IMR-90 (cell line): Measurements from ENCODE around the gene AMOTL1. TPM values are rescaled to one million over a fixed set of nuclear protein-coding genes. Genes with fewer than 3 reads are reported as not detected.

Experiments
- ATAC-seq: fragments of 200-7000 bp; cut with Tn5 transposase; 2 replicates; pipeline ENCODE4 v1.9.1; 2020; ENCODE audit warnings: low read depth, mild to moderate bottlenecking, moderate library complexity
- BruUV-seq: library from RNA; stranded (reverse); fragments of 400-500 nt; replicated peaks from 2 replicates; lab custom pipeline; 2021; lab: Mats Ljungman, UMichigan
- CTCF ChIA-PET: fragments of 300-600 bp; formaldehyde crosslinking; extraction: SDS; loops from one replicate; lab custom pipeline; 2021; ENCODE audit warnings: antibody characterized with exemption; lab: Yijun Ruan, JAX
- POLR2A ChIA-PET: fragments of 300-600 bp; sonication (Branson Sonifier 250); formaldehyde crosslinking; loops from one replicate; lab custom pipeline; 2022; ENCODE audit warnings: antibody characterized with exemption; ENCODE audit not compliant: unreplicated experiment; lab: Charles Lee
- DNase-seq: peaks from one replicate; pipeline ENCODE4 v3.0.0; 2013
- H2AFZ ChIP-seq: replicated peaks from 2 replicates; pipeline ENCODE3; 2013; ENCODE audit warnings: low read length, mild to moderate bottlenecking; ENCODE audit not compliant: poor library complexity
- H2AK5ac ChIP-seq: 2 replicates; pipeline ENCODE4 v1.6.1; 2013; ENCODE audit warnings: low read depth, low read length, inconsistent platforms
- H2AK9ac ChIP-seq: replicated peaks from 2 replicates; pipeline ENCODE3; 2013; ENCODE audit warnings: mild to moderate bottlenecking, low read depth, low read length, moderate library complexity; ENCODE audit not compliant: poor library complexity
- H2BK120ac ChIP-seq: 2 replicates; pipeline ENCODE4 v1.6.1; 2013; ENCODE audit warnings: low read depth, low read length, inconsistent platforms
- H2BK15ac ChIP-seq: 3 replicates; pipeline ENCODE4 v1.6.1; 2013; ENCODE audit warnings: low read depth, low read length, inconsistent platforms
- H2BK20ac ChIP-seq: 2 replicates; pipeline ENCODE4 v1.6.1; 2013; ENCODE audit warnings: low read depth, mild to moderate bottlenecking, inconsistent platforms, low read length, moderate library complexity
- H2BK5ac ChIP-seq: 2 replicates; pipeline ENCODE4 v1.6.1; 2013; ENCODE audit warnings: mild to moderate bottlenecking, low read depth, low read length, inconsistent platforms; ENCODE audit not compliant: poor library complexity, severe bottlenecking
- H3K14ac ChIP-seq: replicated peaks from 2 replicates; pipeline ENCODE4 v1.6.1; 2013; ENCODE audit warnings: low read depth, low read length, inconsistent platforms
- H3K18ac ChIP-seq: 2 replicates; pipeline ENCODE4 v1.6.1; 2013; ENCODE audit warnings: low read depth, low read length, control low read depth
- H3K23ac ChIP-seq: 2 replicates; pipeline ENCODE4 v1.6.1; 2013; ENCODE audit warnings: low read depth, low read length, inconsistent platforms
- H3K27ac ChIP-seq: 2 replicates; pipeline ENCODE4 v1.5.1; 2013; ENCODE audit warnings: mild to moderate bottlenecking, control low read depth, low read length; ENCODE audit not compliant: insufficient read depth
- H3K27me3 ChIP-seq: 2 replicates; pipeline ENCODE4 v1.6.1; 2013; ENCODE audit warnings: low read length; ENCODE audit not compliant: control insufficient read depth, insufficient read depth
- H3K36me3 ChIP-seq: 2 replicates; pipeline ENCODE4 v1.6.1; 2013; ENCODE audit warnings: low read length, mixed read lengths; ENCODE audit not compliant: control insufficient read depth, insufficient read depth
- H3K4ac ChIP-seq: 2 replicates; pipeline ENCODE4 v1.6.1; 2013; ENCODE audit warnings: low read depth, low read length, inconsistent platforms
- H3K4me1 ChIP-seq: 2 replicates; pipeline ENCODE4 v1.6.1; 2013; ENCODE audit warnings: low read length, mixed read lengths; ENCODE audit not compliant: control insufficient read depth, insufficient read depth
- H3K4me2 ChIP-seq: 2 replicates; pipeline ENCODE4 v1.6.1; 2013; ENCODE audit warnings: low read depth, mild to moderate bottlenecking, control low read depth, low read length, moderate library complexity
- H3K4me3 ChIP-seq: 2 replicates; pipeline ENCODE4 v1.5.1; 2013; ENCODE audit warnings: low read depth, mild to moderate bottlenecking, control low read depth, low read length, moderate library complexity; ENCODE audit not compliant: insufficient read depth
- H3K56ac ChIP-seq: 2 replicates; pipeline ENCODE4 v1.6.1; 2013; ENCODE audit warnings: low read length, inconsistent platforms; ENCODE audit not compliant: insufficient read depth; ENCODE audit errors: extremely low read depth
- H3K79me1 ChIP-seq, 2 experiments: 2 replicates each; pipeline ENCODE4 v1.6.1; 2013; ENCODE audit warnings: low read length in 2 of 2, inconsistent platforms in 1 of 2, low read depth in 1 of 2
- H3K9ac ChIP-seq: 2 replicates; pipeline ENCODE4 v1.6.1; 2013; ENCODE audit warnings: low read depth, low read length, control low read depth
- H3K9me1 ChIP-seq: 2 replicates; pipeline ENCODE4 v1.6.1; 2013; ENCODE audit warnings: low read length, inconsistent platforms; ENCODE audit not compliant: insufficient read depth
- H3K9me3 ChIP-seq: 2 replicates; pipeline ENCODE4 v1.6.1; 2013; ENCODE audit warnings: low read length; ENCODE audit not compliant: control insufficient read depth, insufficient read depth
- H4K20me1 ChIP-seq: 2 replicates; pipeline ENCODE4 v1.6.1; 2013; ENCODE audit warnings: low read length, inconsistent platforms; ENCODE audit not compliant: insufficient read depth
- H4K5ac ChIP-seq: 2 replicates; pipeline ENCODE4 v1.6.1; 2013; ENCODE audit warnings: mild to moderate bottlenecking, low read depth, low read length, control low read depth
- H4K8ac ChIP-seq, 2 experiments: 2 replicates each; pipeline ENCODE4 v1.6.1; 2013; ENCODE audit warnings: low read depth in 2 of 2, low read length in 2 of 2, control low read depth in 1 of 2, inconsistent platforms in 1 of 2
- H4K91ac ChIP-seq: 2 replicates; pipeline ENCODE4 v1.6.1; 2013; ENCODE audit warnings: low read depth, low read length, inconsistent platforms; ENCODE audit not compliant: insufficient read depth
- CEBPB ChIP-seq: IDR thresholded peaks from 2 replicates; pipeline ENCODE4 v1.6.1; 2012; ENCODE audit warnings: low read depth, low read length, improper control_type of control experiment
- CHD1 ChIP-seq: IDR thresholded peaks from 2 replicates; pipeline ENCODE4 v1.6.1; 2012; ENCODE audit warnings: low read depth, low read length, improper control_type of control experiment
- FOS ChIP-seq: fragments of 150-350 bp; IDR thresholded peaks from 2 replicates; pipeline ENCODE4 v1.6.1; 2016; ENCODE audit warnings: low read depth, low read length
- MAFK ChIP-seq: IDR thresholded peaks from 2 replicates; pipeline ENCODE4 v1.6.1; 2012; ENCODE audit warnings: low read depth, low read length, improper control_type of control experiment
- MAZ ChIP-seq: IDR thresholded peaks from 2 replicates; pipeline ENCODE4 v1.6.1; 2012; ENCODE audit warnings: low read depth, mild to moderate bottlenecking, low read length, improper control_type of control experiment, moderate library complexity, borderline replicate concordance
- MXI1 ChIP-seq: IDR thresholded peaks from 2 replicates; pipeline ENCODE4 v1.6.1; 2012; ENCODE audit warnings: low read depth, mild to moderate bottlenecking, low read length, moderate library complexity, borderline replicate concordance
- NFE2L2 ChIP-seq: fragments of 150-350 bp; IDR thresholded peaks from 2 replicates; pipeline ENCODE4 v1.6.1; 2016; ENCODE audit warnings: low read depth, mild to moderate bottlenecking, low read length
- POLR2A ChIP-seq: IDR thresholded peaks from 2 replicates; pipeline ENCODE4 v1.6.1; 2012; ENCODE audit warnings: mild to moderate bottlenecking, low read depth, low read length
- RAD21 ChIP-seq: IDR thresholded peaks from 2 replicates; pipeline ENCODE4 v1.6.1; 2012; ENCODE audit warnings: low read length, improper control_type of control experiment
- RCOR1 ChIP-seq: IDR thresholded peaks from 2 replicates; pipeline ENCODE4 v1.6.1; 2012; ENCODE audit warnings: mild to moderate bottlenecking, low read length, improper control_type of control experiment; ENCODE audit not compliant: insufficient replicate concordance
- WGBS, 2 experiments: methylation state at CpG; one replicate each; pipeline versions ENCODE4 v1.1.5 to v1.1.7; 2013; ENCODE audit warnings: missing lambda C conversion rate in 2 of 2; ENCODE audit not compliant: insufficient read length in 1 of 2; ENCODE audit errors: extremely low coverage in 2 of 2; 5-methylcytosine and 5-hydroxymethylcytosine counted together
- dilution Hi-C: fragments of 300-500 bp; cut with HindIII; formaldehyde crosslinking; loops from one replicate; pipeline ENCODE4 v1.14.3; 2018; ENCODE audit warnings: low sequenced_read_pairs; ENCODE audit not compliant: unreplicated experiment
- in situ Hi-C: fragments of 300-500 bp; cut with MboI; formaldehyde crosslinking; loops from 3 replicates; pipeline ENCODE4 v1.14.3; 2019; ENCODE audit warnings: low sequenced_read_pairs, inconsistent platforms, mixed read lengths
- intact Hi-C: fragments of 100-400 bp; cut with micrococcal nuclease; formaldehyde crosslinking; loops from 2 replicates; pipeline ENCODE4 v1.10.0; 2022
- polyA plus RNA-seq, 3 experiments: library from polyadenylated mRNA; depleted of rRNA; stranded (reverse); fragments of >200 nt; gene quantifications; 2 replicates each; pipeline ENCODE4 v1.2.3, GENCODE V29; 2012; ENCODE audit warnings: low replicate concordance in 1 of 3
- total RNA-seq: library from RNA; depleted of rRNA; stranded (reverse); fragments of >200 nt; gene quantifications from 2 replicates; pipeline ENCODE4 v1.2.3, GENCODE V29; 2012
- TF ChIP-seq, protein P1 (sequence below): conservative IDR thresholded peaks from 2 replicates; pipeline ENCODE4 v1.5.1; 2012; ENCODE audit warnings: mild to moderate bottlenecking, low read depth, low read length, improper control_type of control experiment

AMOTL1 gene
- total and polyA plus RNA-seq, 2 of the 4 experiments (the other 2 are of a cell fraction): 18.6 to 49.5 TPM

DNA sequence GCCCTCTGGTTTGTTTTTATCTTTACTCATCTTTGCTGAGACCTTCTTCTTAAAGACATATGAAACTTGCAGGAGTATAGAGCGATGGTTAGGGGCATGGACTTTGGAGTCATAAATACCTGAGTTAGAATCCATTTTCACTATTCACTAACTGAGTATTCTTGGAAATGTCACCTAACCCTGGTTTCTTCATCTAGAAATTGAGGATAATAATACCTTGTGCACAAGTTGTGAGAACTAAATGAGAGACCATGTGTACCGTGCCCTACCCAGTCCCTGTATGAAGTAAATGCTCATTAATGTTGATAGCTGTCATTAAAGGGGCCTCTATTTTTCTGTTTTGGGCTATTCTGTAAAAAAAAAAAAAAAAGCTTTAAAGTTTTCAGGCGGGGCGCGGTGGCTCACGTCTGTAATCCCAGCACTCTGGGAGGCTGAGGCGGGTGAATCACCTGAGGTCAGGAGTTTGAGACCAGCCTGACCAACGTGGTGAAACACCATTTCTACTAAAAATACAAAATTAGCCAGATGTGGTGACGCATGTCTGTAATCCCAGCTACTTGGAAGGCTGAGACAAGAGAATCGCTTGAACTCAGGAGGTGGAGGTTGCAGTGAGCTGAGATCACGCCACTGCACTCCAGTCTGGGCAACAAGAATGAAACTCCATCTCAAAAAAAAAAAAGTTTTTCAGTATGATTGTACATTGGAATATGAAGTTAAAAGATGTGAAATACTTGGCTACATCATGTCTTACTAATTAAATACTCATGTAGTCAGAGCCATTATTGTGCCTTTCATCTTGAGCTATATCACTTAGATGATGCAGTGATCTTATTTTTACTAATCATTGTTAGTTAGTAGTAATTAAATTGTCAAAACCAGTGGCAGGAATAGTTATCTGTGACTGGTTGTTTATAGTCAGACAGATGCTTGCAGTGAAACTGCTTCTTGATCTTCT lies 95.0 kb downstream of the AMOTL1 start:
- H3K9me1 ChIP-seq: peaks cover 18% of the 10 kb centered on the region
- no TSS peak for BruUV-seq
- H4K5ac ChIP-seq: no peak overlapping the region
- H3K4me3 ChIP-seq: no peak overlapping the region
- no peak overlapping the region for H3K23ac ChIP-seq
- H3K27ac ChIP-seq: no peak overlapping the region
- WGBS, 2 experiments: 100% methylated on average over 1 of the region's 11 CpGs; no CpG with 5 or more reads in 1 of the 2 experiments
- CTCF ChIA-PET: interaction anchor here (0.6 kb wide), 1 partner anchor 83 kb away, joined by 6 read pairs; no protein-coding TSS in a partner anchor
- H2BK20ac ChIP-seq: no peak overlapping the region
- no peak overlapping the region for H3K9ac ChIP-seq
- H2BK5ac ChIP-seq: no peak overlapping the region
- no peak overlapping the region for H3K14ac ChIP-seq
- H3K4ac ChIP-seq: no peak overlapping the region
- peaks cover 63% of the 10 kb centered on the region for H3K36me3 ChIP-seq
- no peak overlapping the region for H4K91ac ChIP-seq
- H4K8ac ChIP-seq: no peak overlapping the region
- in situ Hi-C loops: no loop called here
- TF ChIP-seq RAD21 (no peak), MAFK (no peak), MXI1 (no peak), POLR2A (no peak), RCOR1 (no peak), FOS (no peak), CEBPB (no peak), MAZ (no peak), NFE2L2 (no peak), CHD1 (no peak)
- TF ChIP-seq, protein P1, sequence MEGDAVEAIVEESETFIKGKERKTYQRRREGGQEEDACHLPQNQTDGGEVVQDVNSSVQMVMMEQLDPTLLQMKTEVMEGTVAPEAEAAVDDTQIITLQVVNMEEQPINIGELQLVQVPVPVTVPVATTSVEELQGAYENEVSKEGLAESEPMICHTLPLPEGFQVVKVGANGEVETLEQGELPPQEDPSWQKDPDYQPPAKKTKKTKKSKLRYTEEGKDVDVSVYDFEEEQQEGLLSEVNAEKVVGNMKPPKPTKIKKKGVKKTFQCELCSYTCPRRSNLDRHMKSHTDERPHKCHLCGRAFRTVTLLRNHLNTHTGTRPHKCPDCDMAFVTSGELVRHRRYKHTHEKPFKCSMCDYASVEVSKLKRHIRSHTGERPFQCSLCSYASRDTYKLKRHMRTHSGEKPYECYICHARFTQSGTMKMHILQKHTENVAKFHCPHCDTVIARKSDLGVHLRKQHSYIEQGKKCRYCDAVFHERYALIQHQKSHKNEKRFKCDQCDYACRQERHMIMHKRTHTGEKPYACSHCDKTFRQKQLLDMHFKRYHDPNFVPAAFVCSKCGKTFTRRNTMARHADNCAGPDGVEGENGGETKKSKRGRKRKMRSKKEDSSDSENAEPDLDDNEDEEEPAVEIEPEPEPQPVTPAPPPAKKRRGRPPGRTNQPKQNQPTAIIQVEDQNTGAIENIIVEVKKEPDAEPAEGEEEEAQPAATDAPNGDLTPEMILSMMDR: no peak
- no peak overlapping the region for H3K56ac ChIP-seq
- DNase-seq (no peak), ATAC-seq (no peak)
- H3K27me3 ChIP-seq: no peaks in the 10 kb centered on the region
- H2AFZ ChIP-seq: no peak overlapping the region
- H3K4me2 ChIP-seq: no peak overlapping the region
- no peaks in the 10 kb centered on the region; the same call in 1 of the 2 replicates for H3K4me1 ChIP-seq
- H4K20me1 ChIP-seq: no peaks in the 10 kb centered on the region
- H2BK15ac ChIP-seq: no peak overlapping the region
- dilution Hi-C loops: no loop called here
- H2AK9ac ChIP-seq: no peak overlapping the region
- no peak overlapping the region for H2BK120ac ChIP-seq
- intact Hi-C loops: no loop called here
- no peak overlapping the region for H2AK5ac ChIP-seq
- POLR2A ChIA-PET: no interaction called here
- no peaks in the 10 kb centered on the region for H3K9me3 ChIP-seq
- H3K79me1 ChIP-seq: peaks cover 0 to 34% of the 10 kb centered on the region in 2 experiments; a peak in 3 of 4 replicates
- no peak overlapping the region for H3K18ac ChIP-seq
